Measurements from ENCODE around the gene CCR6. TPM values are rescaled to one million over a fixed set of nuclear protein-coding genes. Genes with fewer than 3 reads are reported as not detected.

CCR6 gene
- total RNA-seq, 1 donor from 2014 or later = not detected

DNA sequence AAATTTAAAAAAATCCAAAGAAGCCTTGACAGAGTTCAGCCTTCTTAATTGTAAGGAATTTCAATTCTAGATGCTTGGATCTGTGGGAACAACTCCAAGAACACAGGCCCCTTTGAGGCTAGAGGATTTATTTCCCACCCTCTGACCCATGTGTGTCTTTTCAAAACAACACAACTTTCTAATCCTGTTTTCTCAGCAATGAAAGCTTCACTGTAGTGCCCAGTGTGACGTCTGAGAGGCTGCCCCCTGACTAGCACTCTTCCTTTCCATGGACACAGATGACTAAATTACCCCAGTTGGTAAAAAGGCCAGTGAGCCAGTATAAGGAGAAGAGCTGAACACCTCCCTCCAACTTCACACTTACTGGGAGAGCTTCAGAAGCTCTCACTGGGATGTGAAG lies 16.5 kb upstream of the CCR6 start:
- Mint-ChIP-seq H3K27ac (no peak overlapping the region), H3K9me3 (no peaks in the 10 kb centered on the region), H3K4me3 (no peak overlapping the region), H3K36me3 (ENCODE audit: low read depth) (no peaks in the 10 kb centered on the region), H3K27me3 (peaks cover 8% of the 10 kb centered on the region), H3K4me1 (peaks cover 8% of the 10 kb centered on the region)
- DNase-seq = no peak
- intact Hi-C loops (cut with micrococcal nuclease) = no loop called here

DNA sequence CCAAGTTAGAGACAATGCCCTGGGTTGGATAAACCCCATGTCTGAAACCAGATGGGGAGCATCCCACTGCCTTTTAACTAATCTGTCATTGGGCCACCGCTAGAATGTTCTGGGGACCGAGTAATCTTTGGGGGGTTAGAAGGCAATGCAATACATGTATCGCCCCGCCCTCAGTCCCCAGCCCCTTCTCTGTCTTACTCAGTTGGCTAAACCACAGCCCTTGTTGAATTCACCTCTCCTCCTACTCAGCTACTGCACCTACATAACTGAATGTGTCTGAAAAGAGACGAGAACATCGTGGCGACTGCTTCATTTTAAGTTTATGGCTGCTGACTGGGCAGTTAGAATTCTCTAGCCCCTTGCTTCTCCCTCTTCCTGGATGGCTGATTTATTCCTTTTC lies 15.1 kb upstream of the CCR6 start:
- intact Hi-C loops (cut with micrococcal nuclease) = no loop called here
- H3K4me3 Mint-ChIP-seq = no peak overlapping the region
- H3K27ac Mint-ChIP-seq = no peak overlapping the region
- DNase-seq = no peak
- H3K9me3 Mint-ChIP-seq = no peaks in the 10 kb centered on the region
- peaks cover 7% of the 10 kb centered on the region for H3K27me3 Mint-ChIP-seq
- H3K4me1 Mint-ChIP-seq = peaks cover 7% of the 10 kb centered on the region
- H3K36me3 Mint-ChIP-seq (ENCODE audit: low read depth) = no peaks in the 10 kb centered on the region

GRCh38 chr6:167108278-167108677 lies 14.6 kb upstream of the CCR6 start:
- Mint-ChIP-seq H3K36me3 (ENCODE audit: low read depth) (no peaks in the 10 kb centered on the region), H3K4me1 (peaks cover 2% of the 10 kb centered on the region), H3K27me3 (peaks cover 7% of the 10 kb centered on the region), H3K27ac (no peak overlapping the region), H3K4me3 (no peak overlapping the region), H3K9me3 (no peaks in the 10 kb centered on the region)
- no peak for DNase-seq
- intact Hi-C loops (cut with micrococcal nuclease) = no loop called here

DNA sequence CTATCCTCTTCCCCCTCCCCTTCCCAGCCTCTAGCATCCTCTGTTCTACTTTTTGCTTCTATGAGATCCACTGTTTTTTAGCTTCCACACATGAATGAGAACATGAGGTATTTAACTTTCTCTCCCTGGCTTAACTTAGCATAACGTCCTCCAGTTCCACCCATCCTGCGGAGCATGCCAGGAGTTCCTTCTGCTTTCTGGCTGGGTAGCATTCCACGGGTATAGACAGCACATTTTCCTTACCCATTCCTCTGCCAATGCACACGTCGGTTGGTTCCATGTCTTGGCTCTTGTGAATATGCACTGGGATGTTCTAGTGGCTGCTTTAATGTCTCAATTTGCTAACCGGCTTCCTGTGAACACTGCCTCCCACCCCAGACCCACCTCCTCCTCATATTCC lies 13.2 kb upstream of the CCR6 start:
- Mint-ChIP-seq H3K36me3 (ENCODE audit: low read depth) (no peaks in the 10 kb centered on the region), H3K27ac (no peak overlapping the region), H3K9me3 (no peaks in the 10 kb centered on the region), H3K4me3 (no peak overlapping the region), H3K27me3 (peaks cover 7% of the 10 kb centered on the region), H3K4me1 (no peaks in the 10 kb centered on the region)
- intact Hi-C loops (cut with micrococcal nuclease) = no loop called here
- DNase-seq = no peak

GRCh38 chr6:167111597-167111996 lies 11.3 kb upstream of the CCR6 start:
- Mint-ChIP-seq H3K4me1 (no peaks in the 10 kb centered on the region), H3K27me3 (peaks cover 8% of the 10 kb centered on the region), H3K4me3 (no peak overlapping the region), H3K36me3 (ENCODE audit: low read depth) (no peaks in the 10 kb centered on the region), H3K9me3 (no peaks in the 10 kb centered on the region), H3K27ac (no peak overlapping the region)
- no peak for DNase-seq
- intact Hi-C loops (cut with micrococcal nuclease) = no loop called here

GRCh38 chr6:167112421-167112820 lies 10.5 kb upstream of the CCR6 start:
- no peaks in the 10 kb centered on the region for H3K36me3 Mint-ChIP-seq (ENCODE audit: low read depth)
- H3K9me3 Mint-ChIP-seq = no peaks in the 10 kb centered on the region
- H3K4me3 Mint-ChIP-seq = no peak overlapping the region
- peaks cover 8% of the 10 kb centered on the region for H3K27me3 Mint-ChIP-seq
- DNase-seq = no peak
- intact Hi-C loops (cut with micrococcal nuclease) = no loop called here
- no peaks in the 10 kb centered on the region for H3K4me1 Mint-ChIP-seq
- no peak overlapping the region for H3K27ac Mint-ChIP-seq

- no peak overlapping the region for H3K4me3 Mint-ChIP-seq
- no peak overlapping the region for H3K27ac Mint-ChIP-seq
- H3K36me3 Mint-ChIP-seq (ENCODE audit: low read depth) = no peaks in the 10 kb centered on the region
- H3K4me1 Mint-ChIP-seq = no peaks in the 10 kb centered on the region
- intact Hi-C loops (cut with micrococcal nuclease) = no loop called here
- H3K27me3 Mint-ChIP-seq = peaks cover 5% of the 10 kb centered on the region
- DNase-seq = no peak
- H3K9me3 Mint-ChIP-seq = no peaks in the 10 kb centered on the region
These were observed 9.7 kb upstream of the CCR6 start for GRCh38 chr6:167113047-167113754.

GRCh38 chr6:167113935-167114910 lies 8.7 kb upstream of the CCR6 start:
- no peaks in the 10 kb centered on the region for H3K36me3 Mint-ChIP-seq (ENCODE audit: low read depth)
- H3K4me1 Mint-ChIP-seq = no peaks in the 10 kb centered on the region
- DNase-seq = no peak
- no peak overlapping the region for H3K4me3 Mint-ChIP-seq
- H3K27me3 Mint-ChIP-seq = peaks cover 5% of the 10 kb centered on the region
- H3K27ac Mint-ChIP-seq = no peak overlapping the region
- intact Hi-C loops (cut with micrococcal nuclease) = no loop called here
- H3K9me3 Mint-ChIP-seq = no peaks in the 10 kb centered on the region

DNA sequence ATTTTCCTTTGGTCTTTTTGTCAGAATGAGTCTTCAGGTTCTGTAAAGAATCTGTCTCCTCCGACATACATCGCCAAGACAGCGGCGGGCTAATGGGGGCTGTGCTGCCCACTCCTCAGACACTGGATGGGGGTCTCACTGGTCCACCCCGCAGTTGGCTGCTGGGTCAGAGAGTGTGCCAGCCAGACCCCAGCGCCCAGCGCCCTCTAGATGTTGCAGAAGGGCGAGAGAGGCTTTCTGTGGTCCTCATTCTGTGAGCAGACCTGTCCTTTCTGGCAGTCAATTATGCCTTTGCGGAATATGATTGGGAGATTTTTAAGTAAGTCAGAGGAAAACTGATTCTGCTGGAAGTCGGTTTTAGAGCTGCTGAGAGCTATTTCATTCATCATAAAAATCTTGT lies 7.8 kb upstream of the CCR6 start:
- Mint-ChIP-seq H3K36me3 (ENCODE audit: low read depth) (no peaks in the 10 kb centered on the region), H3K27me3 (peaks cover 5% of the 10 kb centered on the region), H3K4me3 (no peak overlapping the region), H3K27ac (no peak overlapping the region), H3K4me1 (no peaks in the 10 kb centered on the region), H3K9me3 (no peaks in the 10 kb centered on the region)
- no peak for DNase-seq
- intact Hi-C loops (cut with micrococcal nuclease) = no loop called here

- Mint-ChIP-seq H3K4me3 (no peak overlapping the region), H3K9me3 (no peaks in the 10 kb centered on the region), H3K27ac (no peak overlapping the region), H3K27me3 (peaks cover 2% of the 10 kb centered on the region), H3K4me1 (no peaks in the 10 kb centered on the region), H3K36me3 (ENCODE audit: low read depth) (no peaks in the 10 kb centered on the region)
- DNase-seq = no peak
- intact Hi-C loops (cut with micrococcal nuclease) = no loop called here
These were observed 6.6 kb upstream of the CCR6 start for GRCh38 chr6:167116109-167116837.

GRCh38 chr6:167116838-167117228 lies 6.1 kb upstream of the CCR6 start:
- intact Hi-C loops (cut with micrococcal nuclease) = no loop called here
- no peaks in the 10 kb centered on the region for H3K9me3 Mint-ChIP-seq
- no peak for DNase-seq
- no peaks in the 10 kb centered on the region for H3K36me3 Mint-ChIP-seq (ENCODE audit: low read depth)
- no peak overlapping the region for H3K27ac Mint-ChIP-seq
- H3K4me1 Mint-ChIP-seq = no peaks in the 10 kb centered on the region
- H3K27me3 Mint-ChIP-seq = peaks cover 2% of the 10 kb centered on the region
- H3K4me3 Mint-ChIP-seq = no peak overlapping the region

- DNase-seq = no peak
- Mint-ChIP-seq H3K36me3 (ENCODE audit: low read depth) (no peaks in the 10 kb centered on the region), H3K4me3 (no peak overlapping the region), H3K4me1 (no peaks in the 10 kb centered on the region), H3K27ac (no peak overlapping the region), H3K9me3 (no peaks in the 10 kb centered on the region), H3K27me3 (peaks cover 2% of the 10 kb centered on the region)
- intact Hi-C loops (cut with micrococcal nuclease) = no loop called here
These were observed 4.9 kb upstream of the CCR6 start for GRCh38 chr6:167118006-167118405.

DNA sequence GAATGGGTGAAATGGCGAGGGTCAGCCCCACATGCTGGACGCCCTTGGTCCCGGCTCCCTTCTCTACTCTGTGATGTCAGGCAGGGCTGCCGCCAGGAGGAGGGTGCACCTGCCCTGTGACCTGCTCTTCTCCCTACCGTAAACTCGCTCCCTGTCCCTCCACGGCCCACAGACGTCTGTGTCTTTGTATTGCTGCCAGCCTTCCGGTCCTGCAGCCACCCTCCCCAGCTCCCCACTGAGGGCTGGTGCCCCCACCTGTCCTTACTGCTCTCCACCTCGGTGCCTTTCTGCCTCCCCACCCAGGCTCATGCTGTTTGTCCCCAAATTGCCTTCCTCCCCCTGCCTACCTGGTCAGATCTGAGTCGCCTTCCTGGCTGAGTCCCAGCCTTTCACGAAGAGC lies 4.1 kb upstream of the CCR6 start:
- intact Hi-C loops (cut with micrococcal nuclease) = no loop called here
- no peak overlapping the region for H3K27ac Mint-ChIP-seq
- no peak for DNase-seq
- no peaks in the 10 kb centered on the region for H3K9me3 Mint-ChIP-seq
- H3K27me3 Mint-ChIP-seq = peaks cover 2% of the 10 kb centered on the region
- no peaks in the 10 kb centered on the region for H3K36me3 Mint-ChIP-seq (ENCODE audit: low read depth)
- no peak overlapping the region for H3K4me3 Mint-ChIP-seq
- H3K4me1 Mint-ChIP-seq = no peaks in the 10 kb centered on the region
